ENCODE data around the gene PARP6. TPM values are rescaled to one million over a fixed set of nuclear protein-coding genes. Genes with fewer than 3 reads are reported as not detected.

Gene PARP6
- polyA plus RNA-seq, 1 of the 3 experiments (the other 2 are of a cell fraction): 57.7 TPM

GRCh38 chr15:72207558-72208085 is 64.7 kb downstream of the PARP6 start:
- Histone ChIP-seq H3K79me2 (ENCODE audit: insufficient read depth) (peaks cover 75% of the 10 kb centered on the region), H3K9ac (no peak overlapping the region), H3K27ac (ENCODE audit: low read depth in 2 of 2, low read length in 1 of 2) (peak overlapping the region in 1 of 2 experiments; percentile 25; a peak in 1 of 4 replicates), H3K9me3 (no peaks in the 10 kb centered on the region), H3F3A (replicated peaks; ENCODE audit: insufficient read depth) (peaks cover 85% of the 10 kb centered on the region), H3K36me3 (replicated peaks in 1 of 2; ENCODE audit: control insufficient read depth in 1 of 2, insufficient read depth in 2 of 2, low read length in 1 of 2) (peaks cover 84 to 92% of the 10 kb centered on the region in 2 experiments), H3K4me1 (ENCODE audit: control insufficient read depth in 1 of 2, insufficient read depth in 2 of 2, low read depth in 1 of 2, low read length in 1 of 2) (peaks cover 25 to 28% of the 10 kb centered on the region in 2 experiments), H2AFZ (ENCODE audit: low read depth) (no peak overlapping the region), H4K20me1 (ENCODE audit: insufficient read depth) (peaks cover 98% of the 10 kb centered on the region), H3K4me3 (ENCODE audit: low read depth in 2 of 2, low read length in 1 of 2) (no peak overlapping the region), H3K27me3 (ENCODE audit: insufficient read depth) (no peaks in the 10 kb centered on the region), H3K9me2 (no peaks in the 10 kb centered on the region), H3K4me2 (no peak overlapping the region)
- no peak for DNase-seq
- POLR2A ChIA-PET: interaction anchor here (2.1 kb wide), 1 partner anchor 19 kb away, joined by 10 read pairs; no protein-coding TSS in a partner anchor
- CTCF ChIA-PET: interaction anchor here (0.6 to 5.4 kb wide), 2 partner anchors 8 to 20 kb away, joined by 3 to 29 read pairs; no protein-coding TSS in a partner anchor
- TF ChIP-seq TAF1 (IDR thresholded peaks at IDR 0.05; ENCODE audit: borderline replicate concordance, low read depth, low read length): no peak
- TF ChIP-seq EZH2phosphoT487 (IDR thresholded peaks at IDR 0.05; ENCODE audit: borderline replicate concordance, low read depth): no peak
- no peak for TF ChIP-seq USF1 (IDR thresholded peaks at IDR 0.05; ENCODE audit: borderline replicate concordance, low read depth)
- TF ChIP-seq RXRA (IDR thresholded peaks at IDR 0.05; ENCODE audit: borderline replicate concordance, low read depth): no peak
- TF ChIP-seq USF2 (IDR thresholded peaks at IDR 0.05; ENCODE audit: borderline replicate concordance, low read depth, low read length): no peak
- no peak for TF ChIP-seq IRF3 (IDR thresholded peaks at IDR 0.05; ENCODE audit: low read depth, low read length)
- no peak for TF ChIP-seq GABPA (IDR thresholded peaks at IDR 0.05; ENCODE audit: low read depth)
- TF ChIP-seq CTCF (IDR thresholded peaks at IDR 0.05): no peak

- CTCF ChIA-PET: interaction anchor here (5.4 kb wide), 1 partner anchor 21 kb away, joined by 29 read pairs; no protein-coding TSS in a partner anchor
- Histone ChIP-seq H3K9me3 (no peaks in the 10 kb centered on the region), H3K9ac (no peak overlapping the region), H3F3A (replicated peaks; ENCODE audit: insufficient read depth) (peaks cover 86% of the 10 kb centered on the region), H3K9me2 (no peaks in the 10 kb centered on the region), H3K4me2 (no peak overlapping the region), H3K36me3 (replicated peaks in 1 of 2; ENCODE audit: control insufficient read depth in 1 of 2, insufficient read depth in 2 of 2, low read length in 1 of 2) (peaks cover 88 to 92% of the 10 kb centered on the region in 2 experiments), H3K4me1 (ENCODE audit: control insufficient read depth in 1 of 2, insufficient read depth in 2 of 2, low read depth in 1 of 2, low read length in 1 of 2) (peaks cover 30 to 35% of the 10 kb centered on the region in 2 experiments), H2AFZ (ENCODE audit: low read depth) (no peak overlapping the region), H3K27ac (ENCODE audit: low read depth in 2 of 2, low read length in 1 of 2) (no peak overlapping the region), H3K79me2 (ENCODE audit: insufficient read depth) (peaks cover 66% of the 10 kb centered on the region), H3K27me3 (ENCODE audit: insufficient read depth) (no peaks in the 10 kb centered on the region), H3K4me3 (ENCODE audit: low read depth in 2 of 2, low read length in 1 of 2) (no peak overlapping the region), H4K20me1 (ENCODE audit: insufficient read depth) (peaks cover 98% of the 10 kb centered on the region)
- POLR2A ChIA-PET: interaction anchor here (0.6 to 2.1 kb wide), 2 partner anchors 20 to 59 kb away, joined by 3 to 10 read pairs; no protein-coding TSS in a partner anchor
- no peak for DNase-seq
- 77% methylated on average over 4 of the region's 5 CpGs for WGBS (ENCODE audit: low lambda C conversion rate)
- TF ChIP-seq ELF1 (IDR thresholded peaks at IDR 0.05) (no peak), CTCF (IDR thresholded peaks at IDR 0.05) (no peak), GATA2 (CRISPR knock-in tag; IDR thresholded peaks at IDR 0.05) (no peak), FOXM1 (IDR thresholded peaks at IDR 0.05; ENCODE audit: low read depth) (no peak), MEF2A (IDR thresholded peaks at IDR 0.05; ENCODE audit: borderline replicate concordance, low read depth) (no peak), EP300 (IDR thresholded peaks at IDR 0.05; ENCODE audit: borderline replicate concordance in 1 of 2, low read depth in 1 of 2, low read length in 1 of 2) (no peak), YY1 (IDR thresholded peaks at IDR 0.05; ENCODE audit: low read depth) (no peak), CHD2 (IDR thresholded peaks at IDR 0.05; ENCODE audit: low read length, partially characterized antibody) (no peak), NFIC (IDR thresholded peaks at IDR 0.05; ENCODE audit: borderline replicate concordance) (no peak), FOSL2 (IDR thresholded peaks at IDR 0.05; ENCODE audit: borderline replicate concordance, low read depth) (no peak), PBX3 (IDR thresholded peaks at IDR 0.05) (no peak)
Observed at GRCh38 chr15:72206677-72207000, 65.7 kb downstream of the PARP6 start.

All from SK-N-SH (cell line).